SK-N-MC (cell line): ENCODE data around the gene PRG3.

Experiments used
- EZH2 ChIP-seq: fragments of 200-600 bp; sonication (generic); IDR thresholded peaks from one replicate; pipeline ENCODE4 v1.6.1; 2017; ENCODE audit warnings: antibody characterized with exemption
- FOXP2 ChIP-seq: optimal IDR thresholded peaks from 2 replicates; pipeline ENCODE3; 2011; ENCODE audit warnings: mild to moderate bottlenecking, moderate library complexity; ENCODE audit not compliant: insufficient read depth; ENCODE audit errors: extremely low read length, control extremely low read depth
- POLR2AphosphoS5 ChIP-seq: IDR thresholded peaks from 2 replicates; pipeline ENCODE4 v1.6.1; 2012; ENCODE audit warnings: mild to moderate bottlenecking, low read depth, low read length, borderline replicate concordance

- TF ChIP-seq EZH2 (no peak), FOXP2 (no peak), POLR2AphosphoS5 (no peak)
Observed at GRCh38 chr11:57376095-57377090, 4.6 kb downstream of the PRG3 start.
